GM13976 (cell line): Measurements from ENCODE around the gene HMGN4.
A peak's percentile ranks its signal among the peaks of the same experiment; 100 is the strongest.

Experiments used
- DNase-seq: peaks from one replicate; pipeline ENCODE4 v3.0.0; 2012; ENCODE audit warnings: low spot score
- CTCF ChIP-seq: IDR thresholded peaks from 2 replicates; pipeline ENCODE4 v1.5.1; 2012; ENCODE audit warnings: borderline replicate concordance, mild to moderate bottlenecking; ENCODE audit not compliant: insufficient read depth; ENCODE audit errors: extremely low read depth, missing control alignments, control extremely low read depth
- in situ Hi-C: fragments of 300-500 bp; cut with MboI; formaldehyde crosslinking; loops from one replicate; pipeline ENCODE4 v1.12.0; 2022; ENCODE audit warnings: low sequenced_read_pairs, mixed read lengths, inconsistent platforms; ENCODE audit not compliant: unreplicated experiment

The HMGN4 gene

GRCh38 chr6:26568601-26569432 is 30.7 kb downstream of the HMGN4 start:
- peak; percentile 48 for TF ChIP-seq CTCF
- in situ Hi-C loops: no loop called here
- peak; percentile 86 for DNase-seq

GRCh38 chr6:26569433-26569764 is 31.2 kb downstream of the HMGN4 start:
- no peak for DNase-seq
- in situ Hi-C loops: no loop called here
- TF ChIP-seq CTCF: no peak

- in situ Hi-C loops: no loop called here
- TF ChIP-seq CTCF: no peak
- DNase-seq: no peak
These were observed 32.1 kb downstream of the HMGN4 start for GRCh38 chr6:26570027-26570809.

GRCh38 chr6:26571592-26572296 is 33.6 kb downstream of the HMGN4 start:
- peak; percentile 50 for DNase-seq
- no peak for TF ChIP-seq CTCF
- in situ Hi-C loops: no loop called here

DNA sequence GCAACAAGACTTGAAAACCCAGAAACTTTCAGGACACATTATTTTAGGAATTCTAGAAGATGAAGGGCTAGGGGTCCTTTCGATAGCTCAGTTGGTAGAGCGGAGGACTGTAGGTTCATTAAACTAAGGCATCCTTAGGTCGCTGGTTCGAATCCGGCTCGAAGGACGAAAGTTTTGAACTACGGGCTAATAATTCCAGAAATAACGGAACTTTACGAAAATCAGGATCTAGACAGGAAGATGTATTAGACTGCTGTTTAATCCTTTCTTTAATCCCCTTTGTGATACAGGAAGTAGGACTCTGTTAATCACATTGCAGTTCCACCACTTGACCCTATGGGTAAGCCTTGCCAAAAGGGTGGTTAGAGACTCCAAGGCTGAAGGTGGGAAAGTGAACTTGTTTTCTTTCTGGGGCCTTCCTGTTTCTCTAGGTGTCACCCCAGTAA is 37.4 kb downstream of the HMGN4 start:
- no peak for DNase-seq
- in situ Hi-C loops: no loop called here
- TF ChIP-seq CTCF: no peak

DNA sequence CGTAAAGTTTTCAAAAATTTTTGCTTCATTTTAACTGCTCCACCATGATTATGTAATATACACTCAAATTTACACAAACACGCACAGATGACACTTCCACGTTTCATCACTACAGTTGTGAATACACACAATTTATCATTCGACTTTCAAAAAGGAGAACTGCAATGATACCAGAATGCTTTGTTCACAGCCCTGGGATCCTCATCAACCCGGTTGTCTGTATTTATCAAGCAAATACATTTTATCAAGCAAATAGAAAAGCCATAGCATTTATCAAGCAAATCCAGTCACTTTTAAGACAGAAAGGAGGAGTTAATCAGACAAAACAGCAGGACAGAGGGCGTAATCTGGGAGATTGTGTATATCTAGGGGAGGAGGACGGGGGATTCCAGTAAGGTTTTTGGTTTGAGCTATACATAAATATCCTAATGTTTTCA is 38.3 kb downstream of the HMGN4 start:
- in situ Hi-C loops: no loop called here
- TF ChIP-seq CTCF: no peak
- DNase-seq: no peak
